IPS-11a (cell line): ENCODE results near the gene DGKB.

Source experiments
- H3K4me3 ChIP-seq: one replicate; pipeline ENCODE4 v1.5.1; 2013; ENCODE audit warnings: low read depth, low read length, control low read depth

DGKB gene

GRCh38 chr7:14322724-14323123 lies 579.8 kb downstream of the DGKB start:
- H3K4me3 ChIP-seq = no peak overlapping the region

GRCh38 chr7:14321947-14322346 lies 580.6 kb downstream of the DGKB start:
- no peak overlapping the region for H3K4me3 ChIP-seq

GRCh38 chr7:14309432-14309831 lies 593.1 kb downstream of the DGKB start:
- no peak overlapping the region for H3K4me3 ChIP-seq

GRCh38 chr7:14305233-14305866 lies 597.2 kb downstream of the DGKB start:
- H3K4me3 ChIP-seq = no peak overlapping the region

- no peak overlapping the region for H3K4me3 ChIP-seq
Observed at GRCh38 chr7:14303536-14303935, 599.0 kb downstream of the DGKB start.

- no peak overlapping the region for H3K4me3 ChIP-seq
Observed at GRCh38 chr7:14294637-14295036, 607.9 kb downstream of the DGKB start.

- no peak overlapping the region for H3K4me3 ChIP-seq
Observed at GRCh38 chr7:14293434-14293833, 609.1 kb downstream of the DGKB start.

GRCh38 chr7:14292737-14293136 lies 609.8 kb downstream of the DGKB start:
- H3K4me3 ChIP-seq = no peak overlapping the region

- no peak overlapping the region for H3K4me3 ChIP-seq
Observed at GRCh38 chr7:14289957-14290356, 612.6 kb downstream of the DGKB start.

GRCh38 chr7:14288701-14289100 lies 613.9 kb downstream of the DGKB start:
- H3K4me3 ChIP-seq = no peak overlapping the region

- no peak overlapping the region for H3K4me3 ChIP-seq
Observed at GRCh38 chr7:14287398-14287797, 615.2 kb downstream of the DGKB start.

GRCh38 chr7:14286036-14286435 lies 616.5 kb downstream of the DGKB start:
- no peak overlapping the region for H3K4me3 ChIP-seq

GRCh38 chr7:14279065-14279871 lies 623.3 kb downstream of the DGKB start:
- H3K4me3 ChIP-seq = peak overlapping the region; percentile 35

GRCh38 chr7:14275356-14275755 lies 627.2 kb downstream of the DGKB start:
- no peak overlapping the region for H3K4me3 ChIP-seq

- H3K4me3 ChIP-seq = no peak overlapping the region
Observed at GRCh38 chr7:14271441-14271840, 631.1 kb downstream of the DGKB start.

GRCh38 chr7:14270099-14270498 lies 632.5 kb downstream of the DGKB start:
- no peak overlapping the region for H3K4me3 ChIP-seq

- H3K4me3 ChIP-seq = no peak overlapping the region
Observed at GRCh38 chr7:14260011-14260410, 642.5 kb downstream of the DGKB start.

- H3K4me3 ChIP-seq = no peak overlapping the region
Observed at GRCh38 chr7:14258861-14259260, 643.7 kb downstream of the DGKB start.

- H3K4me3 ChIP-seq = no peak overlapping the region
Observed at GRCh38 chr7:14258441-14258840, 644.1 kb downstream of the DGKB start.

- H3K4me3 ChIP-seq = no peak overlapping the region
Observed at GRCh38 chr7:14252458-14252857, 650.1 kb downstream of the DGKB start.

GRCh38 chr7:14242175-14242574 lies 660.4 kb downstream of the DGKB start:
- H3K4me3 ChIP-seq = no peak overlapping the region

GRCh38 chr7:14236834-14237233 lies 665.7 kb downstream of the DGKB start:
- no peak overlapping the region for H3K4me3 ChIP-seq

GRCh38 chr7:14235056-14235455 lies 667.5 kb downstream of the DGKB start:
- no peak overlapping the region for H3K4me3 ChIP-seq
